ENCODE results near the gene ESYT2.

DNA sequence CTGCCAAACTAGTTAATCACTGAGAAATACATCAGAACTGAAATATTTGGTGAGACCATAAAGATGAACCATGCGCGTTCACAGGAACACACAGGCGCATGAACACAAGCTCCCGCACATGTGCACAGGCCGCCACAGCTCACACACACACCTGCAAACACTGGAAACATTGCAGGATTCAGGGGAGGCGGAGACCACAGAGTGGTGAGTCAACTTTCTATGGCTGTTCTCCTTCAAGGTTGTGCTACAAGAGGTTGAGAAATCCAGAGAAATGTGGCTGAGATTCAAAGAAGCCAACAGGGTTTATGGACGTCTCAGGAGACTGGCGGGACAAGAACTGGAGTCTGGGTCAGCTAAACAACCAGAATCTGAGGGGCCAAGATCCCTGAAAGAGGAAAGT, 17.8 kb downstream of the ESYT2 start:
- TF ChIP-seq, protein P1, sequence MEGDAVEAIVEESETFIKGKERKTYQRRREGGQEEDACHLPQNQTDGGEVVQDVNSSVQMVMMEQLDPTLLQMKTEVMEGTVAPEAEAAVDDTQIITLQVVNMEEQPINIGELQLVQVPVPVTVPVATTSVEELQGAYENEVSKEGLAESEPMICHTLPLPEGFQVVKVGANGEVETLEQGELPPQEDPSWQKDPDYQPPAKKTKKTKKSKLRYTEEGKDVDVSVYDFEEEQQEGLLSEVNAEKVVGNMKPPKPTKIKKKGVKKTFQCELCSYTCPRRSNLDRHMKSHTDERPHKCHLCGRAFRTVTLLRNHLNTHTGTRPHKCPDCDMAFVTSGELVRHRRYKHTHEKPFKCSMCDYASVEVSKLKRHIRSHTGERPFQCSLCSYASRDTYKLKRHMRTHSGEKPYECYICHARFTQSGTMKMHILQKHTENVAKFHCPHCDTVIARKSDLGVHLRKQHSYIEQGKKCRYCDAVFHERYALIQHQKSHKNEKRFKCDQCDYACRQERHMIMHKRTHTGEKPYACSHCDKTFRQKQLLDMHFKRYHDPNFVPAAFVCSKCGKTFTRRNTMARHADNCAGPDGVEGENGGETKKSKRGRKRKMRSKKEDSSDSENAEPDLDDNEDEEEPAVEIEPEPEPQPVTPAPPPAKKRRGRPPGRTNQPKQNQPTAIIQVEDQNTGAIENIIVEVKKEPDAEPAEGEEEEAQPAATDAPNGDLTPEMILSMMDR (conservative IDR thresholded peaks at IDR 0.05): no peak
- no peak for TF ChIP-seq EZH2 (IDR thresholded peaks at IDR 0.05; ENCODE audit: low read depth)
